GM19452 (cell line): ENCODE measurements around the gene VASN.
"Not testable (repeated sequence)": the region's sequence is repeated elsewhere in the genome, so short reads cannot be mapped to it uniquely, and the experiment has no call there.

ENCODE experiments used
- ATAC-seq: cut with Tn5 transposase; IDR thresholded peaks from one replicate; pipeline ENCODE4 v1.9.1; 2021; ENCODE audit not compliant: unreplicated experiment

The VASN gene

DNA sequence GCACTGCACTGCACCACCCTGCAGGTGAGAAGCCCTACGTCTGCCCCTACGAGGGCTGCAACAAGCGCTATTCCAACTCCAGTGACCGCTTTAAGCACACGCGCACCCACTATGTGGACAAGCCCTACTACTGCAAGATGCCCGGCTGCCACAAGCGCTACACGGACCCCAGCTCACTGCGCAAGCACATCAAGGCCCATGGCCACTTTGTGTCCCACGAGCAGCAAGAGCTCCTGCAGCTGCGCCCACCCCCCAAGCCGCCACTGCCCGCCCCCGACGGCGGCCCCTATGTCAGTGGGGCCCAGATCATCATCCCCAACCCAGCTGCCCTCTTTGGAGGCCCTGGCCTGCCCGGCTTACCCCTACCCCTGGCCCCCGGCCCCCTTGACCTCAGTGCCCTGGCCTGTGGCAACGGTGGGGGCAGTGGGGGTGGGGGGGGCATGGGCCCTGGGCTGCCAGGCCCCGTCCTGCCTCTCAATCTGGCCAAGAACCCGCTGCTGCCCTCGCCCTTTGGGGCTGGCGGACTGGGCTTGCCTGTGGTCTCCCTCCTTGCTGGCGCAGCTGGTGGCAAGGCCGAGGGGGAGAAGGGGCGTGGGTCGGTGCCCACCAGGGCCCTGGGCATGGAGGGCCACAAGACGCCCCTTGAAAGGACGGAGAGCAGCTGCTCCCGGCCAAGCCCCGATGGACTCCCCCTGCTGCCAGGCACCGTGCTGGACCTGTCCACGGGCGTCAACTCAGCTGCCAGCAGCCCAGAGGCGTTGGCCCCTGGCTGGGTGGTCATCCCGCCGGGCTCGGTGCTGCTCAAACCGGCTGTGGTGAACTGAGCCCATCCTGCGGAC, 34.7 kb upstream of the VASN start:
- no peak for ATAC-seq

DNA sequence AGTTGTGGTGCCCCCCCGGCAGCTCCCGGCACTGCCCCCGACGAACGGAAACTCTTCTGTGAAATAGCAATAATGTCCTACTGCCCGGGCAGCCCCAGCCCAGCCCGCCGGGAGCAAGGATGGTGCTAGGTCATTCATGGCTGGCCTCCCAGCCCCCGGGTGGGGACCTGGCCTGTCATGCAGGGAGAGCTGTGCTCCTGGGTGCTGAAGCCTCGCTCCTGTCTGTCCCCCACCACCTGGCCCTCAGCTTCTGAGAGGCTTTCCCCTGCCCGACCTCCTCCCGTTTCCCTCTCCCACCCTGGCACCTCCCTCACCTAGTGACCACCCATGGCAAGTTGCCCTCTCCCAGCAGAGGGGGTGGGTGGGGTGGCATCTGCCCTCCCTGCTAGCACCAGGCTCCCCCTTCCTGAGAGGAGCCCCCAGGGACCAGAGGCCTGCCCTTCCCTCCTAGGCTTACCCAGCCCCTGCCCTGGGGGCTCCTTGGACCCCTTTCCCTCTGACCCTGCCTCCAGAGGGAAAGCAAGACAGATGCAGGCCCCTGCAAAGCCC, 34.0 kb upstream of the VASN start:
- no peak for ATAC-seq

DNA sequence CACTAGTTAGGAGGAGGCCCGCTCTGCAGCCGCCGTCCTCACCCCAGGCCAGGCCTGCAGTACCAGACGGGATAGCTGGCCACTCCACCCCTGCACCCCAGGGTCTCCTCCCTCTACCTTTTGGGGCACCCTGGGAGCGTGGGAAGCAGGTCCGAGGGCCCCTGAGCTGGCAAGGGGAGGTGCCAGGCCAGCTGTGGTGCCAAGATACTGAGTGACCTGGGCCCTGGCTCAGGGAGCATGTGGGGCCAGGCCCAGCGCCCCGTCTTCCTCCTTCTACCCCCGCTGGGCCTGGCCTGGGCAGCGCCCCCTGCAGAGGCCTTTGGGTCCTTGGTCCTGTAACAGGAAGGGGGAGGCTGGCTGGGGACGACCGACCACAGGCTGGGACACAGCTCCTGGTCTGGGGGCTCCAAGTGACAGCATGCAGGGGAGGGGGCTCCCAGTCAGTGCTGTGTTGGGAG, 33.5 kb upstream of the VASN start:
- no peak for ATAC-seq

DNA sequence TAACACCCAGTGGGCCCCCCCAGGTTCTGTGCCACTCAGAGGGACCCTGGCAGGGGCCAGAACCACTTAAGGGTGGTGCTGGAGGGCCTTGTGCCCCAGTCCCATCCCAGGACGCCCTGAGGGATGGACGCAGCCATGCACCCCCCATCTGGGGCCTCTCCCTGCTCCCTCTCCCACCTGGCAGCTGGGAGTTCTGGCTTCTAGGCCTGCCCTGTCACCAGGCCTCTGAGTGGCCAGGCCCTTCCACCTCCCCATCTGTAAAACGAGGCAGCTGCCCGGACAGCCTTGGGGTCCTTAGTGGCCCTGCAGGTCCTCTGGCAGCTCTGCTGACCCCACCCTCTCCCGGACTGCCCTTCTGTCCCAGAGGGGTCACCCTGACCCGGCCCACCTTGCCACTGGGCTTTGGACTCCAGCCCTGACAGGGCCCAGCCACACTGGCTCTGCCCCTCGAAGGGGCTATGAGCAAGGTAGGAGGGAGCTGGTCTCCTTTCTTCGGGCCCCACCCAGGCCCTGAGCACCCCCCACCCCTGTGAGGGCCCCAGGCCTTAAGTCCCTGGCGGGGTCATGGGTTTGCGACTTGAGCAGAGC, 32.8 kb upstream of the VASN start:
- ATAC-seq, result no peak

DNA sequence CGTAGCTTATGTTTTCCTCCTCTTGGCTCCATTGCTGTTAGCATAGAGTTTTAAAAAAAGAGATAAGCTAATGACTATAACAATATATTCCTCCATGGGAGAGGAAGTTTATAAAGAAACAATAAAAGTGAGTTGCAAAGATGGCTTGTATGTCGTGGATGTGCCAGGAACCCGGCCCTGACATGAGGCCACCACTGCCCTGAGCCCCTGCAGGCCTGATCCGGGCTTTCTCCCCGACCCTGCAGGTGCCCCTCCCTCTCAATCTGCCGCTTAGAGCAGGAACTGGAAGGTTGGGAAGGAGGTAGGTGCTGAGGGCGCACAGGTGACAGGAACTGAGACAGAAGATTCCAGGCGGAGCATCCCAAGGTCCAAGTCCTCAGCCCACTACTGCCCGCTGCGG, 32.2 kb upstream of the VASN start:
- ATAC-seq, result no peak

DNA sequence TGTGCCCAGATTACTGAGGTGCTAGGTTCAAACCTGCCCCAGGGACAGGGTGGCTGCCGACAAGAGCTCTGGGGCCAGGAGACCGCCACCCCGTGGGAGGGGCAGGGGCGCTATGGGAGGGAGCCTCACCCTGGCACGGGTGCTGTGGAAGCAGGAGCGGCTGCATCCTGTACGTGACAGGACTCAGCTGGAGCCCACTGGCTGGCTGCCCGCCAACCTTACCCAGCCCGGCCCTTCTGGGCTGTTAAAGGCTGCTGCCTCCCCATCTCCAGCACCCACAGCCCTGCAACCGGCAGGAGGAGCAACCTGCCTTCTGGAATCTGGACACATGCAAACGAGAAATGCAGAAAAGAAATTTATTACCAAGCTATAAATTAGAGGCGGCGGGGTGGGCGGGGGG, 31.7 kb upstream of the VASN start:
- ATAC-seq, result no peak

DNA sequence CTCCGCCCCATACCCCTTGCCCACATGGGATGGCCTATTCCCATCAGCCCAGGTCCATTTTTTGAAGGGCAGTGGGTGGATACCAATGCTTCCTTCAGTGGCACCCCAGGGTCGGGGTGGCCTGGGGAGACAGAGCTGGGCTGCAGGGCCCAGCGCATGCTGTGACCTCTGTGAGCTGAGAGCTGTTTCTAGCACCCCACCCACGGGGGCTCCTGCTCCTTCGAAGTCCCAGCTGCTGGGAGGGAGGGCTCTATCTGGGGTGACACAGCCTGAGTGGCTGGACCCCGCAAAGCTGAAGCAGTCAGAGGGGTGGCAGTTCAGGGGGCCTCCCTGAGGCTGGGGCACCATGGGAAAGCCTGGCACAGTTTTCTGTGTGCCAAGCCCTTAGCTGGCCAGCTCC, 31.2 kb upstream of the VASN start:
- no peak for ATAC-seq

DNA sequence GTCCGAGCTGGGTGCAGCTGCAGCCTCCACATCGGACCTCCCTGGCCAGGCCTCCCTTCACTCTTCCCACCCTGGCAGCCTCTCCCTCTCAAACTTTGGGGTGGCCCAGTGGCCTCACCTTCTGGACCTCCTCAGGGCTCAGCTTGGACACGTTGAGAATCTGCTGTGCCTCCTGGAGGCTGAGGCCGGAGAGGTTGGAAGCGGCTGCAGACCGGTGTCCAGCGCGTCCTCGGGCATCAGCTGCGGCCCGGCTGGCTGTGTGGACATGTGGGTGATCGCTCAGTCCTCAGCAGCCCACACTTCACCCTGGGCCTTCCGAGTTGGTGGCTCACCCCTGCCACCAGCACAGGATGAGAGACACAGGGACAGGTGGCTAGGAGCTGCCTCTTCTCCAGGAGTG, 30.4 kb upstream of the VASN start:
- no peak for ATAC-seq

DNA sequence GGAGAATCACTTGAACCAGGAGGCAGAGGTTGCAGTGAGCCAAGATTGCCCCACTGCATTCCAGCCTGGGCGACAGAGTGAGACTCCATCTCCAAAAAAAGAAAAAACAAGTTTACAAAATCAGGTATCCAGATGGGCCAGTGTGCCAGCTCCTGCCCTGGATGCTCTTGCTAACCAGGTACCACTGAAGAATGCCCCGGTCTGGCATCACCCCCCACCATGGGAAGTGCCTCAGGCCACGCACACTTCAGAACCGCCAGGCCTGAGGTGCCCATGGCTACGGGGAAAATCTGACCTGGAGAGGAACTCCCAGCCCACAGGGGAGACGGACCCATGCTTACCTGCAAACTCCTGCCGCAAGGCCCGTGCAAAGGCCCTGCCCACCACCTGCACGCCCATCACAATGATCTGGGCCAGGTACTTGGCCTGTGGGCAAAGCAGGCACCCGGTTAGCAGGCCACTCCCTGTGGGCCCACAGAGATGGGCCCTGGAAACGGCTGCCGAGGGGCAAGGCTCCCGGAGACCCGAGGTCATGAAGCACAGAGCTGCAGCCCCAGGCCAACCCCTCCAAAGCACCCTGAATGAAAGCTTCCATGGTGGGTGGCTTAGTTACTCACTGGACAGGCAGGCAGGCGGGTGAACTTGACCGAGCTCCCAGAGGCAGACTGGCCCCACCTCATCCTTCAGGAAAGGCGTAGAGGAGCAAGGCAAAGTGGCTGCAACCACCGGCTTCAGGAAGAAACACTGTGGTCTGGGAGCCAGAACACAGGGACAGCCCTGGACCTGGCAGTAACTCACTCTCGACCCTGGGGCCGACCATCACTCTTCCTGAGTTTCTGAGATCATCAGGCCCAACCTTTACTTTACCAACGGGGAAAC, 28.5 kb upstream of the VASN start:
- ATAC-seq, result no peak

DNA sequence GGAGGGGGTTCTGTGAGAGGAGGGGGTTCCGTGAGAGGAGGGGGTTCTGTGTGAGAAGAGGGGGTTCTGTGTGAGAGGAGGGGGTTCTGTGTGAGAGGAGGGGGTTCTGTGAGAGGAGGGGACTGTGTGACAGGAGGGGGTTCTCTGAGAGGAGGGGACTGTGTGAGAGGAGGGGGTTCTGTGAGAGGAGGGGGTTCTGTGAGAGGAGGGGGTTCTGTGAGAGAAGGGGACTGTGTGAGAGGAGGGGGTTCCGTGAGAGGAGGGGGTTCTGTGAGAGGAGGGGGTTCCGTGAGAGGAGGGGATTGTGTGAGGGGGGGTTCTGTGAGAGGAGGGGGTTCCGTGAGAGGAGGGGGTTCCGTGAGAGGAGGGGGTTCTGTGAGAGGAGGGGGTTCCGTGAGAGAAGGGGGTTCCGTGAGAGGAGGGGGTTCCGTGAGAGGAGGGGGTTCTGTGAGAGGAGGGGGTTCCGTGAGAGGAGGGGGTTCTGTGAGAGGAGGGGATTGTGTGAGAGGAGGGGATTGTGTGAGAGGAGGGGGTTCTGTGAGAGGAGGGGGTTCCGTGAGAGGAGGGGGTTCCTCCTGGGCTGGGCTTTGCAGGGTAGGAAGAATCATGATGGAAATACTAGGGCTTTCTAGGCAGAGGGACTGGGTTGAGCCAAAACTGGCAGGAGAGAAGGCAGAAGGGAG, 27.2 kb upstream of the VASN start:
- not testable (repeated sequence) for ATAC-seq

DNA sequence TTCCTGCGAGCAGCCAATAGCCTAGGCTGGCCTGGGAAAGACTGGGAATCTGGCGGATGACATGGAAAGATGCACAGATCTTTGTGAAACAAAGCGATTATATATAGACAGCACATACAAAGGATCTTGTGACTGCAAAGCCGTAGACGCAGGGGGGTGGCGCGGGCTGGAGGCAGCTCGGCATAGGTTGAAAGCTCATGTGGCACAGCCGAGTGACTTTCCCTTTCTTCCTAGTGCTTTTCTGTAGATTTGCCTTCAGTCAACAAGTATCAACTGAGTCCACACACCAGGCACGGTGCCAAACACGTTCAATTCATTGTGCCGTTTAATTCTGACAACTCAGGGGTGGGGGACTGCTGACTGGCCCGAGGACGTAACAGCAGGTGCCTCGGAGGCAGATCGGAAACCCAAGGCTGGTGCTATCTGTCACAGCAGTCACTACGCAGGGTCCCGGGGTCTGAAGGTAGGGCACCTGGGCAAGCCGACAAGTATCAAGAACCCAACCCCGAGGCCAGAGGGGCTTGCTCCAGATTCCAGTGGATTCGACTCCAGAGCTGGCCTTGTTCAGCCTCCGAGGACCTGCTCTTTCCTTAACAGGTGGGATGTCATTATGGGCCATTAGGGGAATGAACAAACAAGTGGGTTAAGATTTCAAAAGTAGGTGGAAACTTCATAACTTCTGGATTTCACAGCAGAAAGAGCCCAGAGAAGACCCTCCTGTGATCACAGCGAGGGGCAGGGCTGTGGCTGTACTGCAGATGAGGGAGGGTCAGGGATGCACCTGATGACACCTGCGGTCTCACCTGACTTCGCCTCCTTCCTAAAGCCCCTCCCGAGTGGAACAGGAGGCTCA, 26.4 kb upstream of the VASN start:
- no peak for ATAC-seq

DNA sequence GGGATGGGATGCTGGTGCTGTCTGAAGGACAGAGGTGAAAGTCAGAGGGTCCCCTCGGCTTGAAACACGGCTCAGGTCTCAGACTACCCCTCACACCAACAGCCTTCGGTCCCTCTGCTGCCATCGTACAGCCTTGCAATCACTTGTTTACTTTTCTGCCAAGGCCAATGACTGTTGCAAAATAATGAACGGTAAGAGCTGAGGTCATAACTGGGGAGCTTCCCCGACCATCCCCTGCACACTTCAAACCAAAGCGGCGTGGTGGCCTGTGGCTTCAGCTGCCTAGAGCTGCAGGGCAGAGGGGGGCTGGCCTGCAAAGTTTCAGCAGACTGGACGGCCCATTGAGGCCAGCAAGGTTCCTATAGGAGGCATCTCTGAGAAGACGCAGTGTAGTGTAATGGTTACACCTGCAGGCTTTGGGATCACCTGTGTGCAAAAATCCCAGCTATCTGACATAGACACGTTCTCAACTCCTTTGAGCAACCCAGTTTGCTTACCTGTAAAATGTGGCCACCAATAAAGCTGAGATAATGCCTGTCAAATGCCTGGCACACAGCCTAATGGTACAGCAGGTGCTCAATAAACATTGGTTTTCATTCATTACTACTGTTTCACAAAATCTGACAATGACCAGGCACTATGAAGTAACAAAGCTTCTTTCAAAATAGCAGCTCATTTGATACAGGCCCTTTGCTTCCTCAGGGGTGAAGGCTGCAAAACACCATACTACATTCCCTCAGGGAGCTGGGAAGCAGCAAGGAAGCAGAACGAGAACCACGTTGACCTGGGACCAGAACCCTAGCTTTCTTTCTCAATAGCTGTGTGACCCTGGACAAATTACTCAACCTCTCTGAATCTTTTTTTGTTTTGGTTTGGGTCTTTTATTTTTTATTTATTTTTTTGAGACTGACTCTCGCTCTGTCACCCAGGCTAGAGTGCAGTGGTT, 25.5 kb upstream of the VASN start:
- ATAC-seq, result no peak

DNA sequence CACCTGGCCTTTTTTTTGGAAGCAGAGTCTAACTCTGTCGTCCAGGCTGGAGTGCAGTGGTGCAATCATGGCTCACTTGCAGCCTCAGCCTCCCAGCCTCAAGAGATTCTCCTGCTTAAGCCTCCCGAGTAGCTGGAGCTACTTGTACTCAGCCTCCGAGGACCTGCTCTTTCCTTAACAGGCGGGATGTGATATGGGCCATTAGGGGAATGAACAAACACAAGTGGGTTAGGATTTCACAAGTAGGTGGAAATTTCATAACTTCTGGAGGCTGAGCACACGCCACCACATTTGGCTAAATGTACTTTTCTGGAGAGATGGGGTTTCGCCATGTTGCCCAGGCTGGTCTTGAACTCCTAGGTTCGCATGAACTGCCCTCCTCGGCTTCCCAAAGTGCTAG, 24.6 kb upstream of the VASN start:
- no peak for ATAC-seq

DNA sequence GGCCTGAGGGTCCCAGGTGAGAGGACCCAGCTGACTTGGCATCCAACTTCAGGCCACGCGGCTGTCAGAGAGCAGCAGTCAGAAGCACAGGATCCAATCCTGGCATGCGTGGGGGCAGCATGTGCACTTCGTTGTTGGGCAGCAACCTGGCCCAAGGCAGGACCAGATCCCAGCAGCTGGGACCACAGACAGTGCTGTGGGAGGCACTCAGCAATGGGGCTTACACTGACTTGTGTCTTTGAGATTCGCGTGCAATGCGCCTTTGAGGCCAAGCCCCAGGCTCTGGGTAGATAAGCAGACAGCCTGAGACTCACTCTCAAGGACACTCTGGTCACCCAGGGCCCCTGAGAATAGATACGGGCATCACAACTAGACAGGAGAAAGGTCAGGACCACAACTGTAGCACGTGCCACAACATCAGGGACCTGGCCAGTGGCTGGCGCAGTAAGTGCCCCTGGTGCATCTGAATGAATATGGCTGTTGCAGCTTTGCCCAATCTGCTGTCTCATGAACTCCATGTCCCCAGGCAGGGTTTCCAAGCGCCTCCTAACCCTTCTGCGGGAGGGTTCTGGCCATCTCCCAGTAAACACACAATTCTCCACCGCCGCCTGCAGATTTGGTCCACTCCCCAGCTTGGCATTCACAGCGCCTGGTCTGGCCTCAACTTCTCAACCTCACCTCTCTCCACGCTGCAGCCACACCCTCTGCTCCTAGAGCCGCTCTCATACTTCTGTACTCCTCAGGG, 23.7 kb upstream of the VASN start:
- no peak for ATAC-seq

DNA sequence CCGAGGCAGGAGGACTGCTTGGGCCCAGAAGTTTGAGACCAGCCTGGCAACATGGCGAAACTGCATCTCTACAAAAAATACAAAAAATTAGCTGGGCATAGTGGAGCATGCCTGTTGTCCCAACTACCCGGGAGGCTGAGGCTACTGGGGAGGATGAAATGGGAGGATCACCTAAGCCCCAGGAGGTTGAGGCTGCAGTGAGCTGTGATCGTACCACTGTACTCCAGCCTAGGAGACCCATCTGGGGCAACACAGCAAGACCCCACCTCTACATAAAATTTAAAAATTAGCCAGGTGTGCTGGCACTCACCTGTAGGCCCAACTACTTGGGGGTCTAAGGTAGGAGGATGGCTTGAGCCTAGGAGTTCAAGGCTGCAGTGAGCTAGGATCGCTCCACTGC, 22.3 kb upstream of the VASN start:
- no peak for ATAC-seq

DNA sequence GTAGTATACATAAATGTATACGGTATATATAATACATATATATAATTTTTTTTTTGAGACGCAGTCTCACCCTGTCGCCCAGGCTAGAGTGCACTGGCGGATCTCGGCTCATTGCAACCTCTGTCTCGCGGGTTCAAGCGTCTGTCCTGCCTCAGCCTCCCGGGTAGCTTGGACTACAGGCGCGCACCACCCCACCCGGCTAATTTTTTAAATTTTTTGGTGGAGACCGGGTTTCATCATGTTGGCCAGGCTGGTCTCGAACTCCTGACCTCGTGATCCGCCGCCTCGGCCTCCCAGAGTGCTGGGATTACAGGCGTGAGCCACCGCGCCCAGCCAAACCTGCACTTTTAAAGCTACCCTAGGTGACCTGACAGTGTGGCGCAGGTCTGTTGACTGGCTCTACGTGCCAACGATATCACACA, 21.3 kb upstream of the VASN start:
- ATAC-seq, result peak; percentile 10

DNA sequence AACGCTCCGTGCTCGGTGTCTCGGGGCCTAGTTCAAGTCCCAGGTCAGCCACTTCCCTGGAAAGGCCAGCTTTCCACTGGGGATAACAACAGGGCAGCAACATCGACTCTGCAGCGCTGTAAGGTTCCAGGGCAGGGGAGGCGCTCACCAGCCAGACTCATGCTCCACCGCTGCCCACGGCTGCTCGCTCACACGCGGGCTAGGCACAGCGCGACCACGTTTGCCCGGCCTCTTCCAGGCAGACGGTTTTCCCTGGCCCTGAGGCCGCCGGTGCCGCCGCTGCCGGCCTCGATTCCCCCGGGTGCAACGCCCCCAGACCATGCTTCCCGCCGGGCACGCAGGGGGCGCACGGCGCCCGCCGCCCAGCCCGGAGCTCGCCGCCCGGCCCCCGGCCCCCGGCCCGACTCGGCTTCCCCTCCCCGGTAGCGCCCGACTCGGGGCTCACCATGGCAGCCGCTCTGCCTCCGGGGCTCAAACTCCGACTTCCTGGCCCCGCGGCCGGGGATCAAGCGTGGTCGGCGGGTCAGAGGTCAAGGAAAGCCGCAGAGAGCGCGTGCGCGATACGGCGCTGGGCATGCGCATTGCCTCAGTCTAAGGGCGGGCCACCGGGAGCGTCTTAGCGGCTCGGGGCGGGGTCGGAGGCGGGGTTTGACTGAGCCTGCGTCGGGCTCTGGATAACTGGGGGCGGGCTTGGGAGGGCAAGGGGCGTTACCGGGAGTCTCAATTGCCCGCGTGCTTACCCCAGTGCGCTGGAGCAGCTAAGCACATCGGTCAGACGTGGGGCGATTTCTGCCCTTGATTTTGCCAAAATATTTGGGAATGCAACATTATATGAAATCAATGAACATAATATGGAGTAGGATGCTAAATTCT, 20.6 kb upstream of the VASN start, which contains the start of gene PAM16:
Gene PAM16 (minus strand): TSS at position 535 of the 873 bp plus-strand sequence. CDS start 87 bp downstream, at position 448.
- ATAC-seq, result peak; percentile 83
